Stimulated activated CD8-positive, alpha-beta memory T cell treated with anti-CD3 and anti-CD28 coated beads, Interleukin-4, amount 100 ng/mL, for 48 hours (primary cell): ENCODE results near the gene FAM53B.
A peak's percentile ranks its signal among the peaks of the same experiment; 100 is the strongest.

Experiments used
- DNase-seq: peaks from one replicate; pipeline ENCODE4 v3.0.0-alpha.2; 2020

The FAM53B gene

GRCh38 chr10:124741922-124742412, 2.2 kb downstream of the FAM53B start:
- DNase-seq = no peak

GRCh38 chr10:124741281-124741921, 2.8 kb downstream of the FAM53B start:
- peak; percentile 86 for DNase-seq

- no peak for DNase-seq
Observed at GRCh38 chr10:124740369-124741280, 3.6 kb downstream of the FAM53B start.

- no peak for DNase-seq
Observed at GRCh38 chr10:124739986-124740368, 4.2 kb downstream of the FAM53B start.

GRCh38 chr10:124739119-124739921, 4.9 kb downstream of the FAM53B start:
- no peak for DNase-seq

GRCh38 chr10:124738441-124738840, 5.7 kb downstream of the FAM53B start:
- DNase-seq = no peak

- peak; percentile 21 for DNase-seq
Observed at GRCh38 chr10:124737708-124738107, 6.5 kb downstream of the FAM53B start.

GRCh38 chr10:124737221-124737620, 7.0 kb downstream of the FAM53B start:
- peak; percentile 23 for DNase-seq

- DNase-seq = peak; percentile 20
Observed at GRCh38 chr10:124736491-124737136, 7.6 kb downstream of the FAM53B start.

- DNase-seq = peak; percentile 19
Observed at GRCh38 chr10:124735491-124736286, 8.5 kb downstream of the FAM53B start.

GRCh38 chr10:124734311-124735166, 9.6 kb downstream of the FAM53B start:
- DNase-seq = peak; percentile 54

- peak; percentile 27 for DNase-seq
Observed at GRCh38 chr10:124733571-124734245, 10.5 kb downstream of the FAM53B start.

GRCh38 chr10:124732931-124733570, 11.1 kb downstream of the FAM53B start:
- peak; percentile 80 for DNase-seq

- DNase-seq = peak; percentile 18
Observed at GRCh38 chr10:124731551-124731950, 12.6 kb downstream of the FAM53B start.

- no peak for DNase-seq
Observed at GRCh38 chr10:124730790-124731189, 13.4 kb downstream of the FAM53B start.

- peak; percentile 27 for DNase-seq
Observed at GRCh38 chr10:124728830-124729661, 15.1 kb downstream of the FAM53B start.

GRCh38 chr10:124728071-124728829, 15.9 kb downstream of the FAM53B start:
- DNase-seq = peak; percentile 48
